ENCODE data around the gene LMNTD1. TPM values are rescaled to one million over a fixed set of nuclear protein-coding genes. Genes with fewer than 3 reads are reported as not detected.

Gene LMNTD1
- total RNA-seq, 1 donor from 2014 or later, result not detected

DNA sequence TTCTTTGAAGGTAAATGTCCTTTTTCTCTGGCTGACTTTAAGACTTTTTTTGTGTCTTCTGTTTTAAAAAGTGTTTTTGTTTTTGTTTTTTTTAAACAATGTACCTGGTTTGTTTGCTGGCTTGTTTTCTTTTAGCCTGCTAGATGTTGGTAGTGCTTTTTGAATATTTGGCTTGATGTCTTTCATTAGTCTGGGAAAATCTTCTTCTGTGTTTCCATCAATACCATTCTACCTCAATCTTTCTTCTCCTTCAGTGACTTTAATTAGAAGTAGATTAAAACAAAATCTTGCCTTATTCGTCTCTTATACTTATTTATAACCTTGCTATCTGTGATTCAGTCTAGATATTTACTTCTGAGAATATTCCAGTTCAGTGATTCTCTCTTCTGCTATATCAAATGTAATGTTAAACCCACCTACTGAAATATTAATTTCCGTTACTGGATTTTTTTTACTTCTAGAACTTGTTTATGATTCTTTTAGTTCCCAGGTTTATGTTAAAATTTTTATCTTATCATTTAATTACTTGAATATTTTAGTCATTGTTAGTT is 21.5 kb downstream of the LMNTD1 start:
- Histone ChIP-seq H3K9me3 (ENCODE audit: insufficient read depth, low read depth, low read length) (no peaks in the 10 kb centered on the region), H3K36me3 (ENCODE audit: insufficient read depth, low read length) (no peaks in the 10 kb centered on the region), H4K20me1 (ENCODE audit: insufficient read depth, low read length) (no peaks in the 10 kb centered on the region), H3K9ac (ENCODE audit: low read length) (no peak overlapping the region), H2AFZ (ENCODE audit: low read depth, low read length) (no peak overlapping the region), H3K79me2 (ENCODE audit: insufficient read depth, low read length) (no peaks in the 10 kb centered on the region), H3K4me1 (ENCODE audit: insufficient read depth, low read length) (no peaks in the 10 kb centered on the region), H3K4me3 (ENCODE audit: insufficient read depth, low read depth, low read length) (no peak overlapping the region), H3K27ac (ENCODE audit: low read depth, low read length) (no peak overlapping the region), H3K4me2 (ENCODE audit: low read length) (no peak overlapping the region), H3K27me3 (ENCODE audit: insufficient read depth, low read length) (no peaks in the 10 kb centered on the region)
- TF ChIP-seq EZH2 (IDR thresholded peaks at IDR 0.05; ENCODE audit: insufficient read depth, low read length), result no peak
- TF ChIP-seq, protein P1, sequence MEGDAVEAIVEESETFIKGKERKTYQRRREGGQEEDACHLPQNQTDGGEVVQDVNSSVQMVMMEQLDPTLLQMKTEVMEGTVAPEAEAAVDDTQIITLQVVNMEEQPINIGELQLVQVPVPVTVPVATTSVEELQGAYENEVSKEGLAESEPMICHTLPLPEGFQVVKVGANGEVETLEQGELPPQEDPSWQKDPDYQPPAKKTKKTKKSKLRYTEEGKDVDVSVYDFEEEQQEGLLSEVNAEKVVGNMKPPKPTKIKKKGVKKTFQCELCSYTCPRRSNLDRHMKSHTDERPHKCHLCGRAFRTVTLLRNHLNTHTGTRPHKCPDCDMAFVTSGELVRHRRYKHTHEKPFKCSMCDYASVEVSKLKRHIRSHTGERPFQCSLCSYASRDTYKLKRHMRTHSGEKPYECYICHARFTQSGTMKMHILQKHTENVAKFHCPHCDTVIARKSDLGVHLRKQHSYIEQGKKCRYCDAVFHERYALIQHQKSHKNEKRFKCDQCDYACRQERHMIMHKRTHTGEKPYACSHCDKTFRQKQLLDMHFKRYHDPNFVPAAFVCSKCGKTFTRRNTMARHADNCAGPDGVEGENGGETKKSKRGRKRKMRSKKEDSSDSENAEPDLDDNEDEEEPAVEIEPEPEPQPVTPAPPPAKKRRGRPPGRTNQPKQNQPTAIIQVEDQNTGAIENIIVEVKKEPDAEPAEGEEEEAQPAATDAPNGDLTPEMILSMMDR (IDR thresholded peaks at IDR 0.05; ENCODE audit: insufficient read depth, low read depth, low read length), result no peak
- Mint-ChIP-seq H3K9me3 (ENCODE audit: unreplicated experiment) (peaks cover 5% of the 10 kb centered on the region), H3K27ac (ENCODE audit: unreplicated experiment) (no peak overlapping the region), H3K4me1 (ENCODE audit: low read depth, unreplicated experiment) (no peaks in the 10 kb centered on the region), H3K27me3 (ENCODE audit: low read depth, unreplicated experiment) (no peaks in the 10 kb centered on the region), H3K36me3 (ENCODE audit: low read depth, unreplicated experiment) (no peaks in the 10 kb centered on the region), H3K4me3 (ENCODE audit: unreplicated experiment) (no peak overlapping the region)
- no peak for DNase-seq (ENCODE audit: low read depth)
- FAIRE-seq, result no peak

DNA sequence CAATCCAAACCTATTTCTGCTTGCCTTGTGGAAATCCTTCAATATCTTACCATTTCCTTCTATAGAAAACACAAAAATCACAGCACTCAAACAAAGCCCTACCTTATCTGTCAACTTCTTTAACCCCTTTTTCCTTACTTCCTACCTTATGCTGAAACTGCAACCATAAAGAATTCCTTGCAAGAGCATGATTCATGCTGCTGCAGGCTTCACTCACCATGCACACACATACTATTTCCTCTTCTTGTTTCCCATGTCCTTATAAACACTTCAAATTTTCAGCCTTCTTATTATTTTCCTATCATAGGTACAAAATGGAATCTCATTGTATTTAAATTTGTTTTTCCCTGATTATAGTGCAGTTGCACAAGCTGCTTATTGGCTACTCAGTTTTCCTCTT is 23.3 kb downstream of the LMNTD1 start:
- H3K27me3 Mint-ChIP-seq (ENCODE audit: low read depth, unreplicated experiment), result no peaks in the 10 kb centered on the region
- Histone ChIP-seq H2AFZ (ENCODE audit: low read depth, low read length) (no peak overlapping the region), H3K79me2 (ENCODE audit: insufficient read depth, low read length) (no peaks in the 10 kb centered on the region), H3K4me2 (ENCODE audit: low read length) (no peak overlapping the region), H3K27ac (ENCODE audit: low read depth, low read length) (no peak overlapping the region), H3K36me3 (ENCODE audit: insufficient read depth, low read length) (no peaks in the 10 kb centered on the region), H3K4me1 (ENCODE audit: insufficient read depth, low read length) (no peaks in the 10 kb centered on the region), H4K20me1 (ENCODE audit: insufficient read depth, low read length) (no peaks in the 10 kb centered on the region), H3K9me3 (ENCODE audit: insufficient read depth, low read depth, low read length) (no peaks in the 10 kb centered on the region), H3K9ac (ENCODE audit: low read length) (no peak overlapping the region), H3K27me3 (ENCODE audit: insufficient read depth, low read length) (no peaks in the 10 kb centered on the region), H3K4me3 (ENCODE audit: insufficient read depth, low read depth, low read length) (no peak overlapping the region)
- peak; percentile 25 for DNase-seq (ENCODE audit: low read depth)
- H3K27ac Mint-ChIP-seq (ENCODE audit: unreplicated experiment), result no peak overlapping the region
- peaks cover 3% of the 10 kb centered on the region for H3K9me3 Mint-ChIP-seq (ENCODE audit: unreplicated experiment)
- no peak overlapping the region for H3K4me3 Mint-ChIP-seq (ENCODE audit: unreplicated experiment)
- TF ChIP-seq, protein P1 (IDR thresholded peaks at IDR 0.05; ENCODE audit: insufficient read depth, low read depth, low read length), result no peak
- TF ChIP-seq EZH2 (IDR thresholded peaks at IDR 0.05; ENCODE audit: insufficient read depth, low read length), result no peak
- no peaks in the 10 kb centered on the region for H3K36me3 Mint-ChIP-seq (ENCODE audit: low read depth, unreplicated experiment)
- peak; percentile 78 for FAIRE-seq
- no peaks in the 10 kb centered on the region for H3K4me1 Mint-ChIP-seq (ENCODE audit: low read depth, unreplicated experiment)

DNA sequence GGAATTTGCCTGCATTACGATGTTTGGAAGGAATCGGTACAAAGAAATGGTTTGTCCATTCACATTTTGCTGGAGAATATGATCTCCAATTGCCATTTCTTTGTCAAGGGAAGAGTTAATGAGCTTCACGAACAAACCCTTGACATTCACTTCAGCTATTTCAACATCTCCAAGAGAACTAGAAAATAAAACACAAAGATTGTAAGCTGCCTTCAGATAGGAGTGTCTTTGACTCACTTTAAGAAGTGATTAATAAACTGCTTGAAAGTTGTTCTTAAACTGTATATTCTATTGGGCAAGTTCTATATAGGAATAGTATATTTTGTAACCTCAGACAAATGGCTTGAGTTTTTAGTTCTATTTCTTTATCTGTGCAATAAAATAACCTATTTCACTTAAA is 26.3 kb downstream of the LMNTD1 start:
- no peaks in the 10 kb centered on the region for H3K27me3 ChIP-seq (ENCODE audit: insufficient read depth, low read length)
- H3K27ac ChIP-seq (ENCODE audit: low read depth, low read length), result no peak overlapping the region
- FAIRE-seq (no peak), DNase-seq (ENCODE audit: low read depth) (no peak)
- TF ChIP-seq, protein P1 (IDR thresholded peaks at IDR 0.05; ENCODE audit: insufficient read depth, low read depth, low read length), result no peak
- TF ChIP-seq EZH2 (IDR thresholded peaks at IDR 0.05; ENCODE audit: insufficient read depth, low read length), result no peak
- H3K4me2 ChIP-seq (ENCODE audit: low read length), result no peak overlapping the region
- no peaks in the 10 kb centered on the region for H3K9me3 ChIP-seq (ENCODE audit: insufficient read depth, low read depth, low read length)
- no peak overlapping the region for H2AFZ ChIP-seq (ENCODE audit: low read depth, low read length)
- Mint-ChIP-seq H3K4me3 (ENCODE audit: unreplicated experiment) (no peak overlapping the region), H3K4me1 (ENCODE audit: low read depth, unreplicated experiment) (no peaks in the 10 kb centered on the region), H3K27ac (ENCODE audit: unreplicated experiment) (no peak overlapping the region), H3K36me3 (ENCODE audit: low read depth, unreplicated experiment) (no peaks in the 10 kb centered on the region), H3K27me3 (ENCODE audit: low read depth, unreplicated experiment) (no peaks in the 10 kb centered on the region), H3K9me3 (ENCODE audit: unreplicated experiment) (peaks cover 2% of the 10 kb centered on the region)
- no peak overlapping the region for H3K4me3 ChIP-seq (ENCODE audit: insufficient read depth, low read depth, low read length)
- no peak overlapping the region for H3K9ac ChIP-seq (ENCODE audit: low read length)
- H3K79me2 ChIP-seq (ENCODE audit: insufficient read depth, low read length), result no peaks in the 10 kb centered on the region
- H4K20me1 ChIP-seq (ENCODE audit: insufficient read depth, low read length), result no peaks in the 10 kb centered on the region
- H3K36me3 ChIP-seq (ENCODE audit: insufficient read depth, low read length), result no peaks in the 10 kb centered on the region
- H3K4me1 ChIP-seq (ENCODE audit: insufficient read depth, low read length), result no peaks in the 10 kb centered on the region
